Left ventricle myocardium inferior (tissue), 1 donor: Measurements from ENCODE around the gene SMYD3. TPM values are rescaled to one million over a fixed set of nuclear protein-coding genes. Genes with fewer than 3 reads are reported as not detected.

Experiments used
- DNase-seq: peaks from one replicate; pipeline ENCODE4 v3.0.0-alpha.2; 2020
- H3K27ac ChIP-seq: fragments of 200-600 bp; replicated peaks from 2 replicates; pipeline ENCODE4 v1.8.0; 2021
- H3K27me3 ChIP-seq: fragments of 200-600 bp; 2 replicates; pipeline ENCODE4 v1.8.0; 2021; ENCODE audit warnings: low read depth
- H3K36me3 ChIP-seq: fragments of 200-600 bp; 2 replicates; pipeline ENCODE4 v1.8.0; 2021
- H3K4me1 ChIP-seq: fragments of 200-600 bp; 2 replicates; pipeline ENCODE4 v1.8.0; 2021
- H3K4me3 ChIP-seq: fragments of 200-600 bp; 2 replicates; pipeline ENCODE4 v1.8.0; 2021; ENCODE audit warnings: mild to moderate bottlenecking, moderate library complexity
- H3K9me3 ChIP-seq: fragments of 200-600 bp; replicated peaks from 2 replicates; pipeline ENCODE4 v1.8.0; 2021
- CTCF ChIP-seq: fragments of 200-600 bp; IDR thresholded peaks from 2 replicates; pipeline ENCODE4 v1.8.0; 2021; ENCODE audit warnings: antibody characterized with exemption, mild to moderate bottlenecking, borderline replicate concordance
- intact Hi-C: fragments of 100-400 bp; cut with micrococcal nuclease; formaldehyde crosslinking; loops from one replicate; pipeline ENCODE4 v1.11.0; 2022
- total RNA-seq: library from RNA; stranded (reverse); fragmentation: NEBNext Ultra II Directional; extraction: Animal tissue kit (Norgen Biotek cat#: 25700); gene quantifications from one replicate; pipeline ENCODE4 v1.2.1, GENCODE V29; 2021
- donor health status: DM: no; HTN: yes; CAD: no; lungs with severe emphysema.

Gene SMYD3
- total RNA-seq, 1 donor from 2014 or later = 9.9 TPM

DNA sequence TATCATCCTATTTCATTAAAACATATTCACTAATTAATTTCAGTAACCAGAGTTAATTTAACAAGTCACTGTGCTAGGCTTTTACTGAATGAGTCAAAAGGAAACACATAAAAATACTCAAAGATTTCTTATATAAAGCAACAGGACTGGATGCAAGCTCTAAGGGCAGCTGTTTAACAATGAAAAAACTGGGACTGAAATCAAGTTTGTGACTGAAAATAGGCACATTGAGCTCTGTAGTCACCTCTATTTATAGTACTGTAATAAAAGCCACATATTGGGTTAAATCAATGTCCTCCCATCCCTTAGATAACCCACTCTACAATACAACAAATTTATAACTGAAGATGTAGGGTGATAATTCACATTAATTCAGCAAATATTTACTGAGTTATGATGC is 52.4 kb downstream of the SMYD3 start:
- Histone ChIP-seq H3K4me3 (no peak overlapping the region), H3K36me3 (no peaks in the 10 kb centered on the region), H3K27ac (no peak overlapping the region), H3K4me1 (peaks cover 12% of the 10 kb centered on the region), H3K9me3 (no peaks in the 10 kb centered on the region), H3K27me3 (no peaks in the 10 kb centered on the region)
- intact Hi-C loops = no loop called here
- TF ChIP-seq CTCF = no peak
- DNase-seq = no peak

DNA sequence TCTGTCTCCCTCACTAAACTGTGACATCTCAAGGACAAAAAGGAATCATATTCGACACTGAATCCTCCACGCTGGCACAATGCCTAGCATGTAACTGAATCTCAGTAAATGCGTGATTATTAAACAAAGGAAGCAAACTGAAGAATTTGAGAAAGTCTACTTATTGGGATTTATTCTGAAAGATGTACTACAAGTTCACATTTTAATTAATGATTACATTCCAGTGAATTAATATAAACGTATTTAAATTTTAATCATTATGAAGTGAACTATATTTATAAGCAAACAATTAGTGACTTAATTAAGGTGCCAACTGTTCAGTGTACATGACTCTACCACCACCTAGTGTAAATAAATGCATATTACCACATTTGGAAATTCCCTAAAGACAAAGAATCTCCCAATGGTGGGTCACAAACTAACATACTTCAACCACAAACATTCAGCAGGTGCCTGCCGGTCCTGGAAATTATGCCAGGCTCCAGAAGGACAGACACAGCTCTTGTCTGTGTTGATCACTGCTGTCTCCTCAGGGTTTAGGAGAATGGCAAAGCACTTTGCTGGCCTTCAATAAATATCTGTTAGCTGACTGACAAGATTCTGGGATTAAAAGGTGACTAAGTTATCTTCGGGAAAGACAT is 56.3 kb downstream of the SMYD3 start:
- intact Hi-C loops = no loop called here
- H3K27ac ChIP-seq = no peak overlapping the region
- peak; percentile 78 for TF ChIP-seq CTCF
- H3K9me3 ChIP-seq = no peaks in the 10 kb centered on the region
- H3K27me3 ChIP-seq = no peaks in the 10 kb centered on the region
- H3K36me3 ChIP-seq = no peaks in the 10 kb centered on the region
- peaks cover 16% of the 10 kb centered on the region for H3K4me1 ChIP-seq
- DNase-seq = no peak
- H3K4me3 ChIP-seq = no peak overlapping the region

- H3K9me3 ChIP-seq = no peaks in the 10 kb centered on the region
These were observed 58.7 kb downstream of the SMYD3 start for GRCh38 chr1:246448373-246448772.

GRCh38 chr1:246447501-246447900 is 59.6 kb downstream of the SMYD3 start:
- Histone ChIP-seq H3K27me3 (no peaks in the 10 kb centered on the region), H3K4me1 (peaks cover 20% of the 10 kb centered on the region), H3K27ac (no peak overlapping the region), H3K9me3 (no peaks in the 10 kb centered on the region), H3K4me3 (no peak overlapping the region), H3K36me3 (no peaks in the 10 kb centered on the region)
- no peak for TF ChIP-seq CTCF
- DNase-seq = no peak
- intact Hi-C loops = loop anchor here (10.0 kb wide), 1 partner anchor 1293 kb away; the partner anchor contains the start of gene KIF26B

More at GRCh38 chr1:246448373-246448772, 58.7 kb downstream of the SMYD3 start:
- intact Hi-C loops = loop anchor here (10.0 kb wide), 1 partner anchor 1294 kb away; the partner anchor contains the start of gene KIF26B
- no peak overlapping the region for H3K27ac ChIP-seq
- no peak overlapping the region for H3K4me3 ChIP-seq
- no peak for TF ChIP-seq CTCF
- no peaks in the 10 kb centered on the region for H3K27me3 ChIP-seq
- DNase-seq = no peak
- H3K36me3 ChIP-seq = no peaks in the 10 kb centered on the region
- peaks cover 20% of the 10 kb centered on the region for H3K4me1 ChIP-seq

GRCh38 chr1:246445503-246445902 is 61.6 kb downstream of the SMYD3 start:
- Histone ChIP-seq H3K9me3 (no peaks in the 10 kb centered on the region), H3K27ac (no peak overlapping the region), H3K4me3 (no peak overlapping the region), H3K27me3 (no peaks in the 10 kb centered on the region), H3K36me3 (no peaks in the 10 kb centered on the region), H3K4me1 (peaks cover 20% of the 10 kb centered on the region)
- TF ChIP-seq CTCF = no peak
- intact Hi-C loops = loop anchor here (10.0 kb wide), 1 partner anchor 1291 kb away; the partner anchor contains the start of gene KIF26B
- DNase-seq = no peak
